HG02970 (cell line): ENCODE data around the gene NUP85.
"Not testable (repeated sequence)": the region's sequence is repeated elsewhere in the genome, so short reads cannot be mapped to it uniquely, and the experiment has no call there.

Experiments
- ATAC-seq: cut with Tn5 transposase; IDR thresholded peaks from one replicate; pipeline ENCODE4 v1.9.1; 2021; ENCODE audit warnings: mild to moderate bottlenecking, moderate library complexity, moderate number of reproducible peaks; ENCODE audit not compliant: unreplicated experiment, low FRiP score

NUP85 gene

GRCh38 chr17:75205037-75205792 is at the start of gene NUP85:
Gene NUP85, plus strand, starts transcription at chr17:75205679. Its CDS starts 83 bp downstream, at chr17:75205762.
- peak; percentile 62 for ATAC-seq

- not testable (repeated sequence) for ATAC-seq
Observed at GRCh38 chr17:75158480-75158879, 47.0 kb upstream of the NUP85 start.

- ATAC-seq = no peak
Observed at GRCh38 chr17:75159196-75160031, 46.1 kb upstream of the NUP85 start.

GRCh38 chr17:75160211-75160610 is 45.3 kb upstream of the NUP85 start:
- no peak for ATAC-seq

GRCh38 chr17:75163074-75163473 is 42.4 kb upstream of the NUP85 start:
- no peak for ATAC-seq

- ATAC-seq = not testable (repeated sequence)
Observed at GRCh38 chr17:75164606-75165005, 40.9 kb upstream of the NUP85 start.

- no peak for ATAC-seq
Observed at GRCh38 chr17:75168998-75169397, 36.5 kb upstream of the NUP85 start.

GRCh38 chr17:75173526-75173925 is 32.0 kb upstream of the NUP85 start:
- no peak for ATAC-seq

- ATAC-seq = no peak
Observed at GRCh38 chr17:75174996-75175395, 30.5 kb upstream of the NUP85 start.

- no peak for ATAC-seq
Observed at GRCh38 chr17:75176625-75177024, 28.9 kb upstream of the NUP85 start.

- ATAC-seq = no peak
Observed at GRCh38 chr17:75178453-75178852, 27.0 kb upstream of the NUP85 start.

- no peak for ATAC-seq
Observed at GRCh38 chr17:75181110-75181509, 24.4 kb upstream of the NUP85 start.

- peak; percentile 25 for ATAC-seq
Observed at GRCh38 chr17:75181608-75182318, 23.7 kb upstream of the NUP85 start.

- ATAC-seq = no peak
Observed at GRCh38 chr17:75182319-75182568, 23.2 kb upstream of the NUP85 start.

GRCh38 chr17:75182569-75183436 is 22.7 kb upstream of the NUP85 start, which contains the start of gene SUMO2:
Gene SUMO2, minus strand, starts transcription at chr17:75182959. Its CDS starts 125 bp downstream, at chr17:75182834.
- ATAC-seq = peak; percentile 83

- no peak for ATAC-seq
Observed at GRCh38 chr17:75183999-75184884, 21.2 kb upstream of the NUP85 start.

GRCh38 chr17:75188614-75189013 is 16.9 kb upstream of the NUP85 start:
- ATAC-seq = no peak

GRCh38 chr17:75191584-75191983 is 13.9 kb upstream of the NUP85 start:
- no peak for ATAC-seq

- no peak for ATAC-seq
Observed at GRCh38 chr17:75194879-75195278, 10.6 kb upstream of the NUP85 start.
